HEK293T (cell line): ENCODE measurements around the gene NR4A2.

ENCODE experiments used
- ARNT ChIP-seq: fragments of 450-650 bp; IDR thresholded peaks from 2 replicates; pipeline ENCODE4 v1.6.1; 2017; ENCODE audit warnings: mild to moderate bottlenecking
- BHLHE40 ChIP-seq: fragments of 450-650 bp; IDR thresholded peaks from 2 replicates; pipeline ENCODE4 v1.6.1; 2016; ENCODE audit warnings: mild to moderate bottlenecking, moderate library complexity, borderline replicate concordance
- CTBP1 ChIP-seq: fragments of 450-650 bp; IDR thresholded peaks from 2 replicates; pipeline ENCODE4 v1.6.1; 2016; ENCODE audit warnings: borderline replicate concordance
- ELF4 ChIP-seq: fragments of 450-650 bp; IDR thresholded peaks from 2 replicates; pipeline ENCODE4 v1.6.1; 2017; ENCODE audit warnings: antibody characterized with exemption
- FOXA1 ChIP-seq: fragments of 450-650 bp; IDR thresholded peaks from 2 replicates; pipeline ENCODE4 v1.6.1; 2016; ENCODE audit warnings: mild to moderate bottlenecking
- FOXK2 ChIP-seq: fragments of 450-650 bp; IDR thresholded peaks from 2 replicates; pipeline ENCODE4 v1.6.1; 2016; ENCODE audit warnings: mild to moderate bottlenecking
- FOXM1 ChIP-seq: fragments of 450-650 bp; IDR thresholded peaks from 2 replicates; pipeline ENCODE4 v1.6.1; 2017; ENCODE audit warnings: mild to moderate bottlenecking, borderline replicate concordance
- HDGF ChIP-seq: fragments of 450-650 bp; IDR thresholded peaks from 2 replicates; pipeline ENCODE4 v1.6.1; 2017; ENCODE audit warnings: antibody characterized with exemption, borderline replicate concordance
- NFRKB ChIP-seq: fragments of 450-650 bp; IDR thresholded peaks from 2 replicates; pipeline ENCODE4 v1.6.1; 2016; ENCODE audit warnings: mild to moderate bottlenecking, moderate library complexity
- SP1 ChIP-seq: fragments of 450-650 bp; IDR thresholded peaks from 2 replicates; pipeline ENCODE4 v1.6.1; 2017
- SUZ12 ChIP-seq: fragments of 450-650 bp; IDR thresholded peaks from 2 replicates; pipeline ENCODE4 v1.6.1; 2016; ENCODE audit warnings: mild to moderate bottlenecking
- TARDBP ChIP-seq: fragments of 450-650 bp; IDR thresholded peaks from 2 replicates; pipeline ENCODE4 v1.6.1; 2016
- ZNF384 ChIP-seq: fragments of 450-650 bp; IDR thresholded peaks from 2 replicates; pipeline ENCODE4 v1.6.1; 2016
- TF ChIP-seq, protein P1 (sequence below): fragments of 450-650 bp; IDR thresholded peaks from 2 replicates; pipeline ENCODE4 v1.6.1; 2016

DNA sequence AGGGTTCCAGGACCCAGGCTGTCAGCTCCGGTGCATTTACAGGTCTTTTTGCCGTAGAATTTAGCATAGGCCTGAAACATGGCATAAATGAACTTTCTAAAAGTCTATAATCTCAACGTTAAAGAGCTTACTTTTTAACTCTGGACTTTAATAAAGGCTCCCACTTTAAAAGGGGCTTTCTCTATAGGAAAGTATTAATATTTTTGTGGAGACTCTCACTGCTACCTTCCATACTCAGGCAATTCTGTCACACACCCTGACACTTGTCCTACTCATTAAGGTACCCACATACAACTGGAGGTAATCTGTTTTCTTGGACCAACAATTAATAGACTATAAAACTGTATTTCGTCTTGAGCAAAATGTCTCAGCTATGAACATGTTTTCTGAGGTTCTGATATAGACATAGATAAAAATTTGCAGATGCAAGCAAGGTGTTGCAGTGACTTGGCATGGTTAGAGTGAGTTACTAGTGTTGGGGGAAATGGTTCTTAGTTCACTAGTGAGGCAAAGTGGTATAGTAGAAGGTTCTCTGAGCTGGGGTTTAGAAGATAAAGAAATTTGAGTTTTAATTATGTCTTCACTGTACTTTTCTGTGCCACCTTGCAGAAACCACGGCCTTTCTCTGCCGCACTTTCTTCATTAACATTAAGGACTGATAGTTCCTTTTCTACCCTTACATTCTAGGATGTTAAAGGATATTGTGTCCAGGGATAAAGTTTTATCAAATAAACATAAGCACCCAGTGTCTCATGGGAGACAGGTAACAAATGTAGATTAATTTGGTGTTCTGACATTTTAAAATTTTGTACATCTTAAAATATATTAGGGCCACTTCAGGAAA lies 10.8 kb upstream of the NR4A2 start:
- TF ChIP-seq BHLHE40: no peak
- no peak for TF ChIP-seq NFRKB
- no peak for TF ChIP-seq FOXK2
- TF ChIP-seq, protein P1, sequence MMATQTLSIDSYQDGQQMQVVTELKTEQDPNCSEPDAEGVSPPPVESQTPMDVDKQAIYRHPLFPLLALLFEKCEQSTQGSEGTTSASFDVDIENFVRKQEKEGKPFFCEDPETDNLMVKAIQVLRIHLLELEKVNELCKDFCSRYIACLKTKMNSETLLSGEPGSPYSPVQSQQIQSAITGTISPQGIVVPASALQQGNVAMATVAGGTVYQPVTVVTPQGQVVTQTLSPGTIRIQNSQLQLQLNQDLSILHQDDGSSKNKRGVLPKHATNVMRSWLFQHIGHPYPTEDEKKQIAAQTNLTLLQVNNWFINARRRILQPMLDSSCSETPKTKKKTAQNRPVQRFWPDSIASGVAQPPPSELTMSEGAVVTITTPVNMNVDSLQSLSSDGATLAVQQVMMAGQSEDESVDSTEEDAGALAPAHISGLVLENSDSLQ: no peak
- no peak for TF ChIP-seq SP1
- TF ChIP-seq FOXM1: no peak
- no peak for TF ChIP-seq SUZ12
- no peak for TF ChIP-seq FOXA1
- TF ChIP-seq ELF4: no peak
- TF ChIP-seq CTBP1: no peak
- TF ChIP-seq HDGF: no peak
- TF ChIP-seq TARDBP: no peak
- no peak for TF ChIP-seq ZNF384
- TF ChIP-seq ARNT: no peak
